ENCODE measurements around the gene GRIP2.

The GRIP2 gene

DNA sequence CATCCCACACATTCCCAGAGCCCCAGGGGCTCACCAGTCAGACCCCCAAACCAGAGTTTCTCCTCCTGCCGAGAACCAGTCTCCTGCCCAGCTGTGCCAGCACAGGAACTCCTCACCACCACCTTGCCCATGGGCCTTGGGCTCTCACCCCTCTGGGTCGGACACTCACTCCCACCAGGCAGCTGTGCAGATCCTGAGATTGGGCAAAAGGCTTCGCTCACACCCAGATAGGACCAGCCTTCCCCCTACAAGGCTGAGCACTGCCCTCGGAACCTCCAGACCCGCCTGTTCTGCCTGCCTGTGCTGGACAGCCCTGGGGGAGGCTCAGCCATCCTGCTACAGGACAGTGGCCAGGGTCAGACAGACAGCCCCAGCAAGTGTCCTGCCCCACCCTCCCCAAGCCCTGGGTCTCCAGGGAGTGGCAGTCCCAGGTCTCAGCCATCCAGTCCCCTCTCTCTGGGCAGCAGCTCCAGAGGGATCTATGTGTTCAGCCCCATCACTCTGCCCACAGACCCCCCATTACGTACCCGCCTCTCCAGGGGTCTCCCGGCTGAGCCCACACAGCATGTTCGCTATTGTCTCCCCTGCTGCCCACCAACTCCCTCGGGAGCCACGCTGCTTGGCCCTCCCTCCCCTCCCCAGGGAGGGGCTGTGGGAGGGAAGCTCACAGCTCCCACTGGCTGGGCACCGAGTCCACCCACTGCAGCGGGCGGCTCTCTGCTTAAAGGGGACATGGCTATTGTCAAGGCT, at the start of gene GRIP2:
Gene GRIP2, minus strand, starts transcription at position 601 of the 750 bp plus-strand sequence. Its CDS starts 34 bp downstream, at position 567.
- DNase-seq, result no peak

DNA sequence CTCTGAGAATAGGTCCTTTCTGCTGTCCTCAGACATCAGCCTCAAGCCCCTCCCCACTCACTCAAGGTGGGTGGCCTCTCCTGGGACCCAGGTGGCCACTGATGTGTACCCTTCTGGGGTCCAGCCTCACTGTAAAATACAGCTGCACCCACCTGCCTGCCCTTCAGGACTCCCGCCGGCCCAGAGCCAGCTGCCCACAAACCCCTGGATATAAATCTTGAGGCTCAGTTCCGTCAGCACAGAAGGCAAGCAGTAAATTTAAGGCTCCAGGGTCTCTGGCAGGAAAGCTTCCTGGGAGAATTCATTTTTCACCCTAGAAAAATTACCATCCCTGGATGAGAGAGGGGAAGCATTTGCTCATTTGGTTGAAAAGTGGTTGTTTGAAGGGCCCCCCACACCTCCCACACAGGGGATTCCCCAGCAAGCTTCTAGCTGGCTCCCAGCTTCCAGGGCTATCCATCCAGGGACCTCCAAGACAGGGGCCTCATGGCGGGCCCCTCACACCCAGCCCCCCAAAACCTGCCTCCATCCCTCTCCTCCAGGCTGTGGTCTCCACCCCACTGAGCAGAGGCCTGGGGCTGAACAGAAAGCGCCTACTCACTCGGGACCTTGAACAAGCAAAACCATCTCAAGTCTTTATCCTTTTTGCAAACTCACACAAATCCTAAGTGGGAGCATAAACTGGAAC, 48.4 kb upstream of the GRIP2 start:
- DNase-seq, result no peak

DNA sequence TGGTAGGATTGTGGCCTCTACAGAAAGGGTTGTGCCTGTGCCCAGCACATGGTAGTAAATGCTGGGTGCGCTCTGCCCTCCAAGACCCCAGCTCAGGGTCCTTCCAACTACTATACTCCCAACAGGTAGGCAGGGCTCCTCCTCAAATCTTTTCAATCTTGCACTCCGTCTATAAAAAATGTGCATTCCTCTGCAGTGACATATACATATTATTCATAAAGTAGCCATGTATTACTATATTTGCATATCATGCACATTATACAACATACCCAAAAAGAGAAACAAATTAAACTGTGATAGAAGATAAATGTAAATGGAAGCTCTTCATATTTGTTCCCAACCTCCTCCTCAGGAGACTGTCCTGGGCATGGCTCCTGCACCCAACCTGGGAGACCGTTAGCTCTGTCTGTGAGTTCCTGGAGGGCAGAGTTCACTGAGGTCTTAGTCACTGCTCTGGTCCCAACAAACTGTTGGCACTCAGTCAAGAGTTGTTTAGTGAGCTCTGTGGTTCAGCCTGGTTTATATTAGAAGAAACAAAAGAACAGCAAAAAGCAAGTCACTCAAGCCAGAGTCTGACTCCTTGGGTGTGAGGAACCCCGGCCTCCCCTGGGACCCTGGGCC, 47.7 kb upstream of the GRIP2 start:
- no peak for DNase-seq

DNA sequence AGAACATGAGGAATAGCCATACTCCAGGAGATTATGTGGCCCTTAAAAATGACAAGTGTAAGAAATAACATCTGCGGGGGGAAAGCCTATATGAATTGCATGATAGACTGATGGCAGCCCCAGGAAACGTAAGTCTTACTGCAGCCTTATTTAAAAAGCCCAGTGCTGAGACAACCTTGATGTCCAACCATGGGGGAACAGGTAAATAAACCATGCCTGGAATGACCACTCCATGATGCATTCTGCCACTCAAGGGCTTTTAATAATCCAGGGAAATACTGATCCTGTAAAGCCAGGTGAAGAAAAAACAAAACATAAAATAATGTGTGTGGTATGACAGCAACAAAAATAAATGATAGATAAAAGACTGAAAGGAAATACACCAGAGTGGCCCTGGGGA, 46.5 kb upstream of the GRIP2 start:
- no peak for DNase-seq

DNA sequence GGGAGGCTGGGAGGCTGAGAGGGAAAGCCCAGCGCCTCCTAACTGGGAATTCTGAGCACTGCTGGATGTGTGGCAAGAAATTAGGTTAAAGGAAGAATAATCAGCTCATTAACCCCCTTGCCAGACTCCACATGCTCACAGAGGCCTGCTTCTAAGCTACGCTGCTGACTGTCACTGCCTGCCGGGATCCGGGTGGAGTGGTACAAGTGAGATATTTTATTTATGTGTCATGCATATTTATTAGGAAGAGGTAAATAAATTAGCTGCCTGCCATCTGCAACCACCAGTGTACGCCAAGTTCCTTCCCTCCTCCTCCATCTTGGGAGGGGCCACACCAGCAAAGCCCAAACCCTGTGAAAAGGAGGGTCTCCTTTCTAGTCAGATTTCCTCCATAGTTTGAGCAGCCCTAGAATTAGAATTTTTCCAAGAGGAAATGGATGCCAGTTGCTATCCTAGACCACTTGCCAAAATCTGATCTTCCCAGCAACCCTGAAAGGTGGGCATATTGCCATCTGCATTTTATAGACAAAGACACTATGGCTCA, 43.5 kb upstream of the GRIP2 start:
- DNase-seq, result no peak

DNA sequence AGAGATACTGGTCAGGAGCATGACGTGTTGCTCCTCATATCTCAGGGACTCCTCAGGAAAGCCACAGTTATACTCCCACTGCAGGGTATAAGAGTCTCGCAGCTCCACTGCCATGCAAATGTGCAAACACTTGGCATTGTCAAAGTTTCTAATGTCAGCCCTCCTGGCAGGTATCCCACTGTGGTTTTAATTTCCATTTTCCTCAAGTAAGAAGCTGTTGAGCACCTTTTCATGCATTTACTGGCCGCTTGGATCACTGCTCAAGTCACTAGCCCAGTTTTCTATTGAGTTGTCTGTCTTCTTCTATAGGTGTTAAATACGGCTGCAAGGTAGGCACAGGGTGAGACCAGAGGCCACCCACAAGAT, 41.9 kb upstream of the GRIP2 start:
- no peak for DNase-seq

DNA sequence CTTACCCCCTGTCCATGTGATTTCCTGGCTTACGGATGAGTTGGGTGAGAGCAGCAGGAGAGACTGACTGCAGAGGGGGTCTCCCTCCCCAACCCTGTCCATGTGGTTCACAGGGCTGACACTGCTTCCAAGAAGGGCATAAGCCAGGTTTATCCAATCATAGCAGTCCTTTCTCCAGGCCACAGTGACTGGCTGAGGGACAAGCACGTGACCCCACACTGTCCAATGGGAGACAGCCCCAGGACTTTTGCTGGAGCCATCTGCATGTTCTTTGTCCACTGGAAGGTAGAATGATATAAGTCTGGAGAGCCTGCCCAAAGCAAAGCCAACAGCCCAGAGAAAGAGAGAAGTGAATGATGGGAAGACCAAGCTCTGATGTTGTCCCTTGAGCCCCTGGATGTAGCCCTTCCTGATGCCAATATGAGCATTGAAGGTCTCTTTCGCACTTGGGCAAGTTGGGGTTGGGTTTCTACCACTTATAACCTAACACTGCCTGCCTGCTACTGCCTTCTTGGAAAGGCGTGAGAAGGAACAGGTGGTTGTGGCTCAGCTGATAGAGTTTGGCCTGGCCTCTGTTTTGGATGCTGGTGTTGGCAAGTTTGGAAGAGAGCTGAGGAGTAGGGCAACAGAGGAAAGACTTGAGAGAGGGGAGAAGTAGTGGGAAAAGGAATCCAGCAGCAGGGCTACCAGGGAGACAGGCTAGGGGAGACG, 41.3 kb upstream of the GRIP2 start:
- DNase-seq, result no peak

DNA sequence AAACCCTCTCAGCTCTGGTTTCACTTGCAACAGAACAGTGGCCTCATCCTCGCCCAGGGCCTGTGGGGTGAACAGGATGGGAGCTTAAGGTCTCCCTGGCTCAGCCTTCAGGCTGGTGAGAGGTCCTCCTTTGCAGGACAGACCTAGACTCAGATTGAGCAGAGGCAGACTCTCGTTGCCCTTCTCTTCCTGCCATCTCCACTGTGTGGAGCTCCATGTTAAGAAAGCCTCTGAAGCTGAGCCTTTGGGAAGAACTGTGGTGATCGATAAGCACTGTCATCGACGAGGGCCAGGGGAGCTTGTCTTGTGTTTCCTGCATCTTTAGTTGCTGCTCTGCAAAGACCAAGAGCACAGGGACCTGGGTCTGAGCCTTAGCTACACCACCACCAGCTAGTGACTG, 37.8 kb upstream of the GRIP2 start:
- no peak for DNase-seq

DNA sequence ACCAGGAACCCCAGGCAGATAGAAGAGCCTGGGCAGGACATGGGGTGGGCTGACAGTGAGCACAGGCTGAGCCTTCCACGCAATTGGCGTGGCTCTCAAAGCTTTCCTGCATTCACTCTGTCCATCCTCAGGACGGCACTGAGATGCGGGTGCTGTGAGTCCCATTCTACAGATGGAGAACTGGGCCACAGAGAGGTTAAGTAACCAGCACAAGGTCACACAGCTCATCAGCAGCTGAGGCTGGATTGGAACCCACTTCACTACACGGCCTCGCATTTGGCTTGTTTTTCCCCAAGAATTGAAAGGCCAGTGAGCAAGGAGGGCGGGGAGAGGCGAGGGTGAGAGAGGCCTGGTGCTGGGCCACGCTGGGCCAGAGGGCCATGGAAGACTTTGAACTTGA, 36.0 kb upstream of the GRIP2 start:
- DNase-seq, result no peak

DNA sequence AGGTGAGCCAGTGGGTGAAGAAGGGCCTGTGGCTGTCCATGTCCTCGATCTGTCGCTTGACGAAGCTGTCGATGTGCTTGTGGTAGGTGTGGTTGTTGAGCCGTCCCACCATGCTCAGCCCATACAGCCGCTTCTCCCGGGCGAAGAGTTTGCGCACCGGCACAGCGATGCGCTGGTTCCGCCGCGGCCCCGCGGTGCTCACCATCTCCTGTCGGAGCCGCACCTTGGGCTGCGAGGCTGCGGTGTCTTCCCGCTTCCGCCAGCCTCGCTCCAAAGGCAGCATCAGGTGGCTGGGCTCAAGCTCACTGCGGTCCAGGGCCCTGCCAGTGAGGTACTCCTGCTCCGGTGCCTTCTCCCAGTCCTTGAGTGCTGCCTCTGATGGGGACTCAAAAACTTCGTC, 34.0 kb upstream of the GRIP2 start:
- DNase-seq, result no peak

DNA sequence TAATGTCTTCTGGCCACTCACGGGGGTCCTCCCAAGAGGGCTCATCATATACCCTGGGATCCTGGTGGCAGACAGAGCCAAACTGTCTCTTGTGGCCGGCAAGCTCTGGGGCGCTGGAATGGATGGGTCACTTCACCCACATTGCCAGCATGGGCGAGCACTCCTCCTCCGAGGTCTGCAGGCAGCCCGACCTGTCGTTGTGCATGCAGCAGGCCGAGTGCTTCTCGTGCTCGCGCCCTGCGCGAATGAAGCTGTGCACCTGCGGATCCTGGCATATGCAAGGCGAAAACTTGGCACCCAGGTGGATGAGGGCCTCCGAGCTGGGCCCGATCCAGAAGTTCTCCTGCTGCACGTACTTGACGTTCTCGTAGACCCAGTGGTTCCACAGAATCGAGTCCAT, 33.6 kb upstream of the GRIP2 start:
- no peak for DNase-seq

DNA sequence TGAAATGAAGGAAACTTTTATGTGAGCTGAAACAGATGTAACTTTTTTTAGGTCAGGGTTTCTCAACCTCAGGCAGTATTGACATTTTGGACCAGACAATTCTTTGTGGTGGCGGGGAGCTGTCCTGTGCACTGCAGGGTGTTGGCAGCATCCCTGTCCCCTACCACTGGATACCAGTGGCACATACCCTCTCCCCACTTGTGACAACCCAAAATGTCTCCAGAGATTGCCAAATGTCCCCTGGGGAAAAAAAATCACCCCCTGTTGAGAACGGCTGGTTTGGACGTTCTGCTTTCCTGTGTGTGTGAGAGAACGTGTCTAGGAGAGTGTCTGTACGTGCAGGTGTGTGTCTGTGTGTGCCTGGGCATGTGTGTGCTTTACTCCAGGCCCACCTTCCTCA, 30.7 kb upstream of the GRIP2 start:
- no peak for DNase-seq

DNA sequence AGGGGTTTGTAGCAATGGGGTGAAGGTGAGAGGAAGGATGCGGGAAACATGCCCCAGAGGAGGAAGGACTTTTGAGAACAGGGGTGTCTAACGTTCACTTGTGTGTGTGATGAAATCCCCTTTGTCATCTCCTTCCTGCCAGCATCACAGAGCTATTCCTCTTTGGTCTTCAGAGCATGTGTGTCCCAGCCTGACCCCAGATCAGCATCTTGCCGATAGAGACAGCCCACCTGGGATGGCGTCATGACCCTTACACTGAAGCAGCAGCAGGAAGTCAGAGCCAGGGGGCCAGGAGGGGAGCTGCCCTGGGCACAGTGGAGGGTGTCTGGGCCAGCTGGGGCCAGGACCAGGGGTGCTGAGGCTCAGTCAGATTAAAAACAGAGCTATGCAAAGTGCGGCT, 29.9 kb upstream of the GRIP2 start:
- no peak for DNase-seq

DNA sequence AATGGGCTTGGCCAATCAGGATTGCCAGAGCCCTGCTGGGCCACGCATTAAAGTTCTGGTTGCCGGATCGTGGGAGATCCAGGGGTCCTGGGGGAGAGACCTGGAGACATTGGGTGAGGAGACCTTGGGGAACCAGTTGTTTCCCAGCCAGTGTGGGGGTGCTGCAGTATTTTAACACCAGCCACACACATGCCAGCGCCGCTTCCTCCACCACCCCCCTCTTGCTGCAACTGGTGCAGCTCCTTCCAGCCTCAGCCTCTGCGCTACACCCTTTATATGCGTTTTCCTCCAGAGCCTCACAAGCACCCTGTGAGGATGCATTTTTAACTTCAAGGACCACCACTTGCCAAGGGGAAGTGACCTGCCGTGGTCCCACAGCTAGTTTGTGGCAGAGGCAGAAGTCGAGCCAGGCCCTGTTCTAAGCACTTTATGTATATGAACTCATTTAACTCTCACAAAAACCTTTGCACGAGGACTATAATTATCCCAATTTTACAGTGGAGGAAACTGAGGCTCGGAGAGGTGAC, 29.4 kb upstream of the GRIP2 start:
- DNase-seq, result no peak

DNA sequence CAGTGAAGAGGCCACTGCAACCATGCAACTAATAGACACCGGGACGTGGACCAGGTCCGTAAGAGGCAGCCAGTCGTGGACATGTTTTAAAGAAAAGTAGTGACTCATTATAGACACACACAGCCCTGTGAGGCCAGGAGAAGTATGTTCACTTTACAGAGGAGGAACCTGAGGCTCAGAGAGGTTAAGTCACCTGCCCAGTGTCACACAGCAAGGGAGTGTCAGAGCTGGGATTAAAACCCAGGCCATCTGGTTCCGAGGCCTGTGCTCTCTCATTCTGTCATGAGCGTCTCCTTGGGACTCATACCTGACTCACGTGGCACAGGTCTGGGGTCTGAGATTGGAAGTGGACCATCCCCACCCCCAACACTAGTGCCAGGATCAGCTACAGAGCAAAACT, 28.1 kb upstream of the GRIP2 start:
- no peak for DNase-seq

DNA sequence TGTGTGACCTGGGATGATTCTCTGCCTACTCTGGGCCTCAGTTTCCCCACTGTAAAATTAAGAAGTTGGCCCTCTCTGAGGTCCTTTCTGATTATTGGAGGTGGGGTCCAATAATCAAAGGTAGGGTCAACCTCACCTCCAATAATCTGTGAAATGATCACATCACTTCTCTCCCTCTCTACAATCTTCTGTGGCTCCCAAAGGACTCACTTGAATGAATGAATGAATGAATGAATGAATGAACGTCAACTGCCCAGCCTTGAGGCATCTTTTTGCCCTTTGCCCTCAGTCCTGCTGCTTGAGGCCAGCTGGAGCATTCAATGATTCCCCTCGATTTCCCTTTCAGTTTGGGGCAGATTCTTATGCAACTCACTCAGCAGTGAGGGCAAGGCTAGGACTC, 26.7 kb upstream of the GRIP2 start:
- no peak for DNase-seq

DNA sequence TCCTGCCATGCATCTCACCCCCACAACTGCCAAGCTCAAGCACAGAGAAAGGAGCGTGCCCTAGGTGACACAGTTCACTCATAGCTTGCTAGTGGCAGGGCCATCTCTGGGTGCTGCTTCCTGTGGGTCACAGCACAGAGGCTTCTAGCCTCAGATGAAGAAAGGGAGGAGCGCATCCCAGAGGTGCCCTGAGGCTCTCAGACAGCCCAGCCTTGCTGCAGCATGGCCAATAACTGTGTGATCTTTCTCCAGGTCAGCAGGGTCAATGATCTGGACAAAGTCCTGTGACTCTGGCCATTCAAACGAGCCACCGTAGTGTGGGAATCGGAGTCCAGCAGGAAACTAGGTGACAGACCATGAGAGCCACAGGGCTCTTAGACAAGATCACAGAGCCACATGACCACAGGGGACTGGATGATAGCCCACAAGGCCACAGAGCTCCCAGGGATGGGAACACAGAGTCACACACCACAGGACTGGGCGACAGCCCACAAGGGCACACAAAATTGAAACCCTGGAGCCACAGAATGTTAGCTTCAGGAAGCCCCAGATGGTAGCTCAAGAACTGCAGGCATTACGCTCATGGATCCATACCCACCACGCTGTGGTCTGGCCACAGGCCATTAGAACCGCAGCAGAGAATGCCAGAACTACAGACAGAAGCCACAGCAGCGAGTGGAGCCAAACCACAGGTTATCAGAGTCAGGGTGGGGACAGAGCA, 25.9 kb upstream of the GRIP2 start:
- DNase-seq, result no peak

DNA sequence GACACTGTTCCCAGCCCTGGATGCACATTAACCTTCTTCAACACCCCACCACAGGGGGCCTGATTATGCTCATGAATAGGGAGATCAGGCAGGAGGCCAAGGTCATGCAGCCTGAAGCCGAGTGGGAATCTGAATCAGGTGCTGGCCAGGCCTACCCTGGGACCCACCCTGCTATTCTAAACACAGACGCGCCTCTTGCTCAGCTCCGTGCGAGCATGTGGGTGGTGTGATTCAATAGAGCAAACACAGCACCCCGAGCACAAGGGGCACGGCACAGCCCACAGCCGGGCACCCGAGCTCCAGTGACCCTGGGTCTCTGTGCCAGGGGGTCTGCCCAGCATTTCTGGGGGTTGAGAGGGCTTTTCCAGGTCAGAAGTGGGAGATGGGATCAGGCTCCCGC, 24.6 kb upstream of the GRIP2 start:
- DNase-seq, result no peak

DNA sequence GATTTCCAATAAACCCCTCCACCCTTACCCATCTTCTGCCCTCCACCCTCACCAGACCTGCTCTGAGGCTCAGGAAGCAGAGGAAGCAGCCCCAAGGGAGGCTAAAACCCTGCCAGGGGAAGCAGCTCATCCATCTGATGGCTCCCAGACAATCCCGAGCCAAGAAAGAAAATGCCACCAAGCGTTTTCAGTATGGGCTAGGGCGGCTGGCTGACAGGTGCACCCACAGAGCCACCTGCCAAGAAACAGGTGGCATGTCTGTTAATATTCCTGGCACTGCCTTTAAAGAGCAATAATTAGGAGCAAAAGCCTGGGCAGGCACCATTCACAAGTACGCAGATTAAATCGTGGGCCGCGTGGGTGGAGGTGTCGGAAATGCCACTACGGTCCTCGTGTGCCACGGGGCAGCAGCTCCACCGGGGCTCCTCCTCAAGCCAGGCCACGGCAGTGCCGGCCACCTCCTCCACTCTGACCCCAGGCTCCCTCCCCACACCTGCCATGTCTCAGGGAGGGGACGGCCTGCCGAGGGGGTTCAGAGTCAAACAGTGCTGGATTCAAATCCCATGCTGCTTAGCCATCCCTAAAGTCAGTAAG, 23.9 kb upstream of the GRIP2 start:
- peak; percentile 50 for DNase-seq

DNA sequence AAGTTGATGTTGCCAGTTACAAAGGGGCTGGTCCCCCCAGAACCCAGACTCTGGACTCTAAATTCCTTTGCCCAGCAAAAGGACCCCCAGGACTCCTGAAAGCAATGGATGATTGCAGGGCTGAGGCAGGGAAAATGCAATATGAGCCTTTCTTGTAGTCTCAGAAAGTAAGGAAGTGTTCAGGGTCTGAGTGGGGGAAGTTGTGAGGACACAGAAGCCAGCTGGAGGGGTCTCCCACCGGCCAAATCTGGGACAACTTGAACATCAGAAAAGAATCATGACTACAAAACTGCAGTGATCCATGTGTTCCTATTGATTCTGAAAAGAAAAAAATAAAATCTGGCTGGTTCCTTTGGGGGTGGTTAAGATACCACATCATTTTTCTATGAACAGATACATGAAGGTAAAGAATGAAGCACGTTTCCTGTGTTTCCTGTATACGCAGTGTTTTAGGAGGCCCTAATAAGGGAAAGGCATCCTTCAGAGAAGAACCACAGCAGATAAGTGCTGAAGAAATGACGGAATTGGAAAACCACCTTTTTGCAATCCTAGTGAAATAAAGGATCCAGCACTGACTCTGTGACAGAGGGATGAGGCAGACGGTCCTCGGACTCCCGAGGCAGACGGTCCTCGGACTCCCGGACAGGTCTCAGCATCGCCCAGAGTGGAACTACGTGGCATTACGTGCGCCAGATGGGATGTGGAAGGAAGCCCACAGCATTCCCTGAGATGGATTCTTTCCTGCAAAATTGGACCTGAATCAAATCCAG, 22.2 kb upstream of the GRIP2 start:
- DNase-seq, result no peak

All from NCI-H1092 treated with DMSO at 0.1 percent for 48 hours (cell line).